ENCODE data around the gene DGCR8.

The DGCR8 gene

GRCh38 chr22:20124083-20124787, 44.2 kb downstream of the DGCR8 start:
- DNase-seq (ENCODE audit: low read depth) = no peak

- DNase-seq (ENCODE audit: low read depth) = no peak
Measured at GRCh38 chr22:20125201-20126174, 45.4 kb downstream of the DGCR8 start.

GRCh38 chr22:20126284-20127029, 46.4 kb downstream of the DGCR8 start:
- no peak for DNase-seq (ENCODE audit: low read depth)

DNA sequence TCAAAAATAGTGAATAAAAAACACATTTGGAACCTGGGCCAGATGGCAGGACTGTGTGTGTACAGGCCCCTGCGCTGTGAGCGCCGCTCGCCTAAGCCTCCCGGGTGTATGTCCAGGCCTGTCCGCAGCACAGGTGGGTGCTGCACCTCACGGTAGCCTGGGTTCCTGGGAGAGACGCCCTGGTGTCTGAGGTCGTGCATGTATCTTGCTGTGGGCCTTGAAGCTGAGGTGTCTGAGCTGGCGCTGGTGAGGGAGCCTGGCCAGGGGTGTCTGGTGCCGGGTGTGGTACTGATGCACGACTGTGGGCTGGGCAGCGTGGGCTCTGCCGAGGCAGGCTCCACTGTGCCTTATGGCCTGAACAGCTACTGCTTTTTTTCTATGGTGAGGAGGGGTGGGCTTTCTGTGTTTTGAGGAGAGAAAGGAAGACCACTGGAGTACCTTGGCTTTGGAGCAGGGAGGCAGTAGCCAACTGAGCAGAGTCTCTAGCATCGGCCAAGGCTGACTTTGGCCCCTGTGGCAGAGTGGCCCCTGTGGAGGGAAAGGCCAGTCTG, 47.4 kb downstream of the DGCR8 start:
- DNase-seq (ENCODE audit: low read depth) = no peak

GRCh38 chr22:20127869-20128618, 48.0 kb downstream of the DGCR8 start:
- DNase-seq (ENCODE audit: low read depth) = no peak

GRCh38 chr22:20128619-20128901, 48.5 kb downstream of the DGCR8 start:
- no peak for DNase-seq (ENCODE audit: low read depth)

- DNase-seq (ENCODE audit: low read depth) = peak; percentile 30
Measured at GRCh38 chr22:20128902-20129746, 49.1 kb downstream of the DGCR8 start.

DNA sequence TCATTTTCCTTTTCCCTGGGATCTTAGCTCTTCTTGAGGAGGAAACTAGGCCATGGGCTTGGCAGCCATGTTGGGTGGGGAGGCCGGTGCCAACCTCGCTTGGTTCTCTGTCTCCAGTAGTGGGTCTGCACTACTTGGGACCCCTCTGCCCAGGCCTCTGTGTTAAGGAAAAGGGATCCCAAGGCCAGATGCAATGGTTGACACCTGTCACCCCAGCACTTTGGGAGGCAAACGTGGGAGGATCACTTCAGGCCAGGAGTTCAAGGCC, 49.6 kb downstream of the DGCR8 start:
- no peak for DNase-seq (ENCODE audit: low read depth)

- no peak for DNase-seq (ENCODE audit: low read depth)
Measured at GRCh38 chr22:20130319-20130718, 50.3 kb downstream of the DGCR8 start.

- peak; percentile 68 for DNase-seq (ENCODE audit: low read depth)
Measured at GRCh38 chr22:20130731-20131596, 50.9 kb downstream of the DGCR8 start.

DNA sequence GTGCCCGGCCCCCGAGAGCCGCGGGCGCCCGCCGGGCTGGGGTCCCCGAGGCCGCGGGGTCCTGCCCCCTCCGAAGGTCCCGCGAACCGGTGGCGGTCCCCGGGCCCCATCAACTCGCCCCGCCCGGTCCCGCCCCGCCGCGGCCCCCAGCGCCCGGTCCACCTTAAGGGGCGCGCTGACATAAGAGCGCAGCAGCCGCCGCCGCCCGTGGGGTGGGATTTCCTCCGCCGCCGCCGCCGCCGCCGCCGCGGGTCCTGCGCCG, 51.5 kb downstream of the DGCR8 start, which contains the start of gene ZDHHC8:
Gene ZDHHC8 (plus strand): TSS at position 208 of the 262 bp plus-strand sequence. CDS start 144 bp downstream, outside the sequence.
- no peak for DNase-seq (ENCODE audit: low read depth)

DNA sequence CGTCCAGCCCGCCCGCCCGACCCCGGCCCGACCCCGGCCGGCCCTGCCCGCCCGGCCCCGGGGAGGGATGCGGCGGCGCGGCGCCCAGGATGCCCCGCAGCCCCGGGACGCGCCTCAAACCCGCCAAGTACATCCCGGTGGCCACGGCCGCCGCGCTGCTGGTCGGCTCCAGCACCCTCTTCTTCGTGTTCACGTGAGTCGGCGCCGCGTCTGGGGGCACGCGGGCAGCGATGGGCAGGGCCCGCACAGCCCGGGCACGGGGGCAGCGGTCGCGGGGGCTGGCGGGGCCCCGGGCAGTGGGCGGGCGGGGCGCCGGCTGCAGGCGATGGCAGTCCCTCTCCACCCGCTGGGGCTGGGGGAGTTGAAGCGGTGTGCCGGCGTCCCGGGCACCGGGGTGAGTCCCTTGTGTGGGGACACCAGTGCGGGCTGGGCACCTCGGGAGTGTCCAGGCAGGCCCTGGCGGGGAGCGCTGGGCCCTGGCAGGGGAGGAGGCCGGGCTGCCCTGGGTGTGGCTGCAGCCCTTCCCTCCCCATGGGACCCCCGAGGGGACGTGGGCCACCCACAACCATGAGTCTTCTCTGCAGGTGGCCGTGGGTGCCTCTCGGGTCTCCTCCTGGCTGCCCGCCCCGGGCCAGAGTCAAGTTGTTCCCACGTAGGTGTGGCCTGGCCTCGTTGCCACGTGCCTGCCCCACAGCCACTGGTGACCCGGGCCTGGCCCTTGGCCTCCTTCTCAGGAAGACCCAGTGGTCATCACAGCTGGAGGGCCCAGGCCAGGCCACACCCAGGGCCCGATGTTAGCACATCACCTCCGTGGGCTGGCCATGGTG, 52.0 kb downstream of the DGCR8 start:
- no peak for DNase-seq (ENCODE audit: low read depth)

DNA sequence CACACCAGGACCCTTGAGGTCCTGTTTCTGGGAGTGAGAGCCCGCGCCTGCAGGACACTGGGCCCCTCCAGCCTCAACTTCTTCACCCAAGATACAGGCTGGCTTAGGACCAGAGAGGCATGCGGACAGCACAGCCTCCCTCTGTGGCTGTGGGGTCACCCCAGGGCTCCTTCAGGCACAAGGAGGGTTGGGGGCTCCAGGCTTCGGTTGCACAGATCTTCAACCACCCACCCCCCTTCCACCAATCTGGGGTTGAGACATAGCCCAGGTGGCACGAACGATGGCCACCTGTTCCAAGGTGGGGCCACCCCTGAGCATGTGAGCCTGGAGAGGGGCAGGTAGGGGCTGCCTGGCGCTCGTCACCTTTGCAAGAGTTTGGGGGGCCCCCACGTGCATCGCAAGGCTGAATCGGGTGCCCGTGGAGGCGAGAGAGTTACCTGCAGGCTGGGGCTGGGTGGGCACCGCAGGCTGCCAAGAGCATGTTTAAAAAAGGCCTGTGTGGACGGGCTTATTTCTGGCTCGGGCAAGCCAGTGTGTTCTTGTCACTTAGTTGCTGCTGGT, 52.7 kb downstream of the DGCR8 start:
- DNase-seq (ENCODE audit: low read depth) = no peak

DNA sequence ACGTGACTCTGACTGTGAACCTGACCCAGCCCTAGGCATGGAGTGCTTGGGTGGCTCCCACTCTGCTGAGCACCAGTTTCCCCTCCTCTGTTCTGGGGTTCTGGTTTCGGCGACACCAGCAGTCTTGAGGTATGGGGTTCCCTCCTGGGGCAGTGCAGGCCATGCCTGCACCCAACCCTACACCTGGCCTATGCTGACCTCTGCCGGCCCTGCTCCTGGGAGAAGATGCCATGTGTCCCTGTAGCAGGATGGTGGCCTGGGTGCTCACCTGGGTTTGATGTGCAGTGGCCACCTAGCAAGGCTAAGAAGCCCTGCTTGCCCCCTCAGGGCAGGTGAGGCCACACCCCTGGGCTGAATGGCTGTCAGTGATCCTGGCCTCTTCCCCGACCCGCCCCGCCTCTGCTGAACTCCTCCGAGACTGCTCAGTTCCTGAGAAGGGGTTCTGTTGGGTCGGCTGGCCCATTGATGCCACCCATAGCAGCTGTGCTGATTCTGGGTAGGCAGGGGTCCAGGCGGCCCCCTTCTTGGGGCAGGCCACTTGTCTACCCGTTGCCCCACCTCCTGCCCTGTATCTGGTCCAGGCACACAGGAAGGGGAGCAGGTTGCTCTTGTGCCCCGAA, 54.0 kb downstream of the DGCR8 start:
- DNase-seq (ENCODE audit: low read depth) = no peak

GRCh38 chr22:20135265-20135664, 55.2 kb downstream of the DGCR8 start:
- no peak for DNase-seq (ENCODE audit: low read depth)

GRCh38 chr22:20135806-20136602, 56.0 kb downstream of the DGCR8 start:
- DNase-seq (ENCODE audit: low read depth) = no peak

DNA sequence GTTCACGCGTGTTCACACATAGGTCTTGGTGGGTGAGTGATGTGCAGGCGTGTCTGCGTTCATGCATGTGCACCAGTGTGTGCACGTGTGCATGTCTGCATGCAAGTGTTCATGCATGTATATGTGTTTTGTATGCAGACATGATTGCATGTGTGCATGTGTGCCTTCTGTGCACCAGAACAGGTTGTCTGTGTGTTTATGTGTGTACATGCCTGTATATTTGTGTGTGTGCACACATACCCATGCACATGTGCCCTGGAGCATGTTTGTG, 56.5 kb downstream of the DGCR8 start:
- DNase-seq (ENCODE audit: low read depth) = no peak

DNA sequence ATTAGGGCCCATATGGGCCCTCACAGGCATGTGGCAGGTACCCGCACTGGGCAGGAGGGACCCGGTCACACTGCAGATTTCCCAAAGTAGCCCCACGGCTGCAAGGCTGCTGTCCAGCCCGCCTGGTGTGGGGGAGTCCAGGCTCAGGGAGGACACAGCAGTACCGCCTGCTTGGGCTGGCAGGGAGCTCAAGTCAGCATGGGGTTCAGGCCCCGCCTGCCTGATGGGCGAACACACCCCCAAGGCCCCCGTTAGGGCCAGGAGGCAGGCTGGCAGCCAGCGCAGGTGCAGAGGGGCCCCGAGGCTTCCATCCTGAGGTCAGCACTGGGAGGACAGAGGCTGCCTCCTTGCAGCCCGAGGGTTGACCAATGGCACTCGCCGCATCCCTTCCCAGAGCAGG, 57.1 kb downstream of the DGCR8 start:
- DNase-seq (ENCODE audit: low read depth) = no peak
